ENCODE measurements around the gene VEPH1. TPM values are rescaled to one million over a fixed set of nuclear protein-coding genes. Genes with fewer than 3 reads are reported as not detected.

VEPH1 gene
- total RNA-seq, 1 donor: 152 TPM

- TF ChIP-seq, protein P1, sequence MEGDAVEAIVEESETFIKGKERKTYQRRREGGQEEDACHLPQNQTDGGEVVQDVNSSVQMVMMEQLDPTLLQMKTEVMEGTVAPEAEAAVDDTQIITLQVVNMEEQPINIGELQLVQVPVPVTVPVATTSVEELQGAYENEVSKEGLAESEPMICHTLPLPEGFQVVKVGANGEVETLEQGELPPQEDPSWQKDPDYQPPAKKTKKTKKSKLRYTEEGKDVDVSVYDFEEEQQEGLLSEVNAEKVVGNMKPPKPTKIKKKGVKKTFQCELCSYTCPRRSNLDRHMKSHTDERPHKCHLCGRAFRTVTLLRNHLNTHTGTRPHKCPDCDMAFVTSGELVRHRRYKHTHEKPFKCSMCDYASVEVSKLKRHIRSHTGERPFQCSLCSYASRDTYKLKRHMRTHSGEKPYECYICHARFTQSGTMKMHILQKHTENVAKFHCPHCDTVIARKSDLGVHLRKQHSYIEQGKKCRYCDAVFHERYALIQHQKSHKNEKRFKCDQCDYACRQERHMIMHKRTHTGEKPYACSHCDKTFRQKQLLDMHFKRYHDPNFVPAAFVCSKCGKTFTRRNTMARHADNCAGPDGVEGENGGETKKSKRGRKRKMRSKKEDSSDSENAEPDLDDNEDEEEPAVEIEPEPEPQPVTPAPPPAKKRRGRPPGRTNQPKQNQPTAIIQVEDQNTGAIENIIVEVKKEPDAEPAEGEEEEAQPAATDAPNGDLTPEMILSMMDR (IDR thresholded peaks at IDR 0.05; ENCODE audit: insufficient read depth, low read length): no peak
- no peak for DNase-seq (ENCODE audit: low read depth)
- H3K4me3 ChIP-seq (ENCODE audit: low read depth, low read length): no peak overlapping the region
Measured at GRCh38 chr3:157285966-157286365, 217.2 kb downstream of the VEPH1 start.

GRCh38 chr3:157285141-157285540 lies 218.1 kb downstream of the VEPH1 start:
- DNase-seq (ENCODE audit: low read depth): no peak
- TF ChIP-seq, protein P1 (IDR thresholded peaks at IDR 0.05; ENCODE audit: insufficient read depth, low read length): no peak
- no peak overlapping the region for H3K4me3 ChIP-seq (ENCODE audit: low read depth, low read length)

DNA sequence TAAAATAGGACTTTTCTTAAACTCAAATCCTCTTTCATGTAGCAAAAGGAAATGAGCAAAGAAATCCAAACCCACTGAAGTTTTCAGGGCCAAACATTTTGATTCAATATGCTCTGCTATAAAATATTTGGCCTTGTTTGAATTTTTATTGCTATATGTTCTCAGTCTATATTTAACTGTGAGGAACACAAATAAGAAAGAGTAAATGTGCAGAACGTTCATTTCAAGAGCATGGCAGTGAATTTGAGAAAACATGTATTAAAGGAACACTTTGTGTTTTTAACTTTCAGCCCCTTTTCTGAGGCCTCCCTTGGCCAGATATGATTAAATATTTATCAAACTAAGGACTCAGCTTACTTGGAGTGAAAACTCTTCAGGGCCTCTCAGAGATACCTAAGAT lies 218.5 kb downstream of the VEPH1 start:
- H3K4me3 ChIP-seq (ENCODE audit: low read depth, low read length): no peak overlapping the region
- TF ChIP-seq, protein P1 (IDR thresholded peaks at IDR 0.05; ENCODE audit: insufficient read depth, low read length): no peak
- DNase-seq (ENCODE audit: low read depth): no peak

DNA sequence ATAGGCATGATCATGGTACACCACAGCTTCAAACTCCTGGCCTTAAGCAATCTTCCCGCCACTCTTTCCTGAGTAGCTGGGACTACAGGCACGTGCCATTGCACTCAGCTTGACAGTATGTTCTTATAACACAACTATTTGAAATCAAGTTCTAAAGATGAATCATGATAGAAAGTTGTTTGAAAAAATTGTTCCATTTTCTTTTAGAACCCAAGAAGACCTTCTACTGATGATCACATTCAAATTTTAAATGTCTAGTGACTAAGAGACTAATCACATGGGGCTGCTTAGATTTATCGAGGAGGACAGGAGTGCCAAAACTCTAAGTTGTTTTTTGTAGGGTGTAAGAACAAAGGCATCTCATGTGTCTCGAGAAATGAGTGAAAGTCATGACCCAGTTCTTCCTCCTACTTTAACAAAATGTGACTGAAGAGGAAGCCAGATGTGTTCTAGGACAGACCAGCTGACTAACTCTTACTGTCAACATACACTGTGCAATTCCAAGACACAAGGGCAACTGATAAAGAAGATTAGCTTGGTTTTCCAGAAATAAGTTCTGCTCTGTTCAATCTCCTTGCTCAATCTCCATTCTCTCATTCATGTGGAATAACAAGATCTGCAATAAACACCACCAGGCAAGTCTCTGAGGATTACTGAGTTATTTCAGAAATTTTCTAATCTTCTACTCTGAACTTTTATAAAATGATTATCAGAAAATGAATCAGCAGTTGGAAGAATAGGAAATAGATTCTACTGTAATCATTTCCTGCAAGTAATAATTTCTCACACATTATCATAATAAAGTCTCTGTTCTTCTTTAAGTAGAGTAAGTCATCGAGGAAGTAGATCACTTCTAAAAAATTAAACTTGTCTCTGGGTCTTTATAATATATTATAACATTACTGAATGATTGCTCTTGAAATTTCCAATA lies 220.7 kb downstream of the VEPH1 start:
- H3K4me3 ChIP-seq (ENCODE audit: low read depth, low read length): no peak overlapping the region
- DNase-seq (ENCODE audit: low read depth): peak; percentile 100
- TF ChIP-seq, protein P1 (IDR thresholded peaks at IDR 0.05; ENCODE audit: insufficient read depth, low read length): no peak

DNA sequence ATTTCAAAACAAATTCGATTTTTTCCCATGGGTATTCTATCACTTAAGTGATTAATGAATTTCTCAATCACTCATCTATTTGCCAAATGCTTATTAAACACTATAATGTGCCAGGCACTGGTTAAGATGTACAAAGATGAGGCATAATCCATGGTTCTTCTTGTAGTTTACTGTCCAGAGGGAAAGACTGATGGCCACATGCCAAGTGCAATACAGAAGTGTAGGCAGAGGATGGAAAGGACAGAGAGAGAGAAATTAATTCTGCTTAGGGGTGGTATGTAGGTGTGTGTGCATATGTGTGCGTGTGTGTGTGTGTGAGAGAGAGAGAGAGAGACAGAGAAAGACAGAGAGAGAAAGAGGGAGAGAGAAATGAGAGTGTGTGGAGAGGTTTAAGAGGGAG lies 222.4 kb downstream of the VEPH1 start:
- H3K4me3 ChIP-seq (ENCODE audit: low read depth, low read length): no peak overlapping the region
- DNase-seq (ENCODE audit: low read depth): peak; percentile 39
- TF ChIP-seq, protein P1 (IDR thresholded peaks at IDR 0.05; ENCODE audit: insufficient read depth, low read length): no peak

DNA sequence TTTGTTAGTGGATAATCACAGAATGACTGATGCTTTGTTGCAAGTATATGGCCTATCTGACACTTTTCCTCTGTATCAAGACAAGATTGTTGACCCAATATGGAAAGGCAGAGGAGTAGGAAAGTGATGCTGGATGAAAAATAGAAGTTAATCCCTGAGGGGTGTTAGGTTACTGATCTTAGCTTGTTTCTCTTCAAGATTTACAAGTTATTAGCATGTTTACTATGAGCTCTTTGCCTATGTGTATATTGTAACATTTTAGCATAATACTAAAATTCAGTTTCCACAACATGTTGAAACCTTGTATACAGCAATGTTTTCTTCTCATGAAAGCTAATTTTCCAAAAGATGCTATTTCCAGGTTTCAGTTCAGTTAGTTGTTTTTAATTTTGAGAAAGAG lies 222.9 kb downstream of the VEPH1 start:
- no peak overlapping the region for H3K4me3 ChIP-seq (ENCODE audit: low read depth, low read length)
- TF ChIP-seq, protein P1 (IDR thresholded peaks at IDR 0.05; ENCODE audit: insufficient read depth, low read length): no peak
- no peak for DNase-seq (ENCODE audit: low read depth)
